Stimulated activated CD4-positive, alpha-beta T cell treated with anti-CD3 and anti-CD28 coated beads, Interleukin-1b, Interleukin-23, amount 100 ng/mL, for 1 hour (primary cell): ENCODE data around the gene FBXW8.

ENCODE experiments used
- DNase-seq, 2 donors: peaks; one replicate each; pipeline ENCODE4 v3.0.0-alpha.2; 2020; ENCODE audit warnings: low read depth in 2 of 2

FBXW8 gene

GRCh38 chr12:116924558-116925453 lies 14.1 kb downstream of the FBXW8 start:
- DNase-seq: peak in 1 of 2 donors; percentile 17

- no peak for DNase-seq
These were observed 15.8 kb downstream of the FBXW8 start for GRCh38 chr12:116926283-116927243.

GRCh38 chr12:116927244-116927940 lies 16.6 kb downstream of the FBXW8 start:
- DNase-seq: no peak

GRCh38 chr12:116928504-116928903 lies 17.8 kb downstream of the FBXW8 start:
- DNase-seq: no peak

GRCh38 chr12:116929885-116930284 lies 19.1 kb downstream of the FBXW8 start:
- no peak for DNase-seq

- no peak for DNase-seq
These were observed 20.9 kb downstream of the FBXW8 start for GRCh38 chr12:116931665-116932064.

GRCh38 chr12:116933091-116933490 lies 22.3 kb downstream of the FBXW8 start:
- no peak for DNase-seq

GRCh38 chr12:116933512-116934246 lies 22.9 kb downstream of the FBXW8 start:
- DNase-seq: no peak

GRCh38 chr12:116934908-116935705 lies 24.4 kb downstream of the FBXW8 start:
- no peak for DNase-seq

GRCh38 chr12:116937640-116938039 lies 26.9 kb downstream of the FBXW8 start:
- no peak for DNase-seq

- DNase-seq: no peak
These were observed 29.0 kb downstream of the FBXW8 start for GRCh38 chr12:116939734-116940133.

GRCh38 chr12:116941188-116941587 lies 30.4 kb downstream of the FBXW8 start:
- no peak for DNase-seq

GRCh38 chr12:116943419-116944372 lies 32.9 kb downstream of the FBXW8 start:
- no peak for DNase-seq

- DNase-seq: no peak
These were observed 35.3 kb downstream of the FBXW8 start for GRCh38 chr12:116945886-116946550.

- no peak for DNase-seq
These were observed 37.5 kb downstream of the FBXW8 start for GRCh38 chr12:116948298-116948697.

- no peak for DNase-seq
These were observed 40.0 kb downstream of the FBXW8 start for GRCh38 chr12:116950628-116951325.

- DNase-seq: no peak
These were observed 44.1 kb downstream of the FBXW8 start for GRCh38 chr12:116954710-116955381.
